Measurements from ENCODE around the gene MED8. TPM values are rescaled to one million over a fixed set of nuclear protein-coding genes. Genes with fewer than 3 reads are reported as not detected.
A peak's percentile ranks its signal among the peaks of the same experiment; 100 is the strongest.

Gene MED8
- total RNA-seq, 1 donor from 2014 or later, result 54.5 TPM

- Mint-ChIP-seq H3K9me3 (ENCODE audit: unreplicated experiment) (no peaks in the 10 kb centered on the region), H3K4me3 (ENCODE audit: unreplicated experiment) (no peak overlapping the region), H3K36me3 (ENCODE audit: low read depth, unreplicated experiment) (peaks cover 10% of the 10 kb centered on the region), H3K4me1 (ENCODE audit: low read depth, unreplicated experiment) (peaks cover 3% of the 10 kb centered on the region), H3K27ac (ENCODE audit: unreplicated experiment) (no peak overlapping the region), H3K27me3 (ENCODE audit: low read depth, unreplicated experiment) (no peaks in the 10 kb centered on the region)
- no peaks in the 10 kb centered on the region for H3K27me3 ChIP-seq (ENCODE audit: insufficient read depth, low read length)
- H3K79me2 ChIP-seq (ENCODE audit: insufficient read depth, low read length), result no peaks in the 10 kb centered on the region
- H3K9me3 ChIP-seq (ENCODE audit: insufficient read depth, low read depth, low read length), result no peaks in the 10 kb centered on the region
- no peak for TF ChIP-seq EZH2 (IDR thresholded peaks at IDR 0.05; ENCODE audit: insufficient read depth, low read length)
- TF ChIP-seq, protein P1, sequence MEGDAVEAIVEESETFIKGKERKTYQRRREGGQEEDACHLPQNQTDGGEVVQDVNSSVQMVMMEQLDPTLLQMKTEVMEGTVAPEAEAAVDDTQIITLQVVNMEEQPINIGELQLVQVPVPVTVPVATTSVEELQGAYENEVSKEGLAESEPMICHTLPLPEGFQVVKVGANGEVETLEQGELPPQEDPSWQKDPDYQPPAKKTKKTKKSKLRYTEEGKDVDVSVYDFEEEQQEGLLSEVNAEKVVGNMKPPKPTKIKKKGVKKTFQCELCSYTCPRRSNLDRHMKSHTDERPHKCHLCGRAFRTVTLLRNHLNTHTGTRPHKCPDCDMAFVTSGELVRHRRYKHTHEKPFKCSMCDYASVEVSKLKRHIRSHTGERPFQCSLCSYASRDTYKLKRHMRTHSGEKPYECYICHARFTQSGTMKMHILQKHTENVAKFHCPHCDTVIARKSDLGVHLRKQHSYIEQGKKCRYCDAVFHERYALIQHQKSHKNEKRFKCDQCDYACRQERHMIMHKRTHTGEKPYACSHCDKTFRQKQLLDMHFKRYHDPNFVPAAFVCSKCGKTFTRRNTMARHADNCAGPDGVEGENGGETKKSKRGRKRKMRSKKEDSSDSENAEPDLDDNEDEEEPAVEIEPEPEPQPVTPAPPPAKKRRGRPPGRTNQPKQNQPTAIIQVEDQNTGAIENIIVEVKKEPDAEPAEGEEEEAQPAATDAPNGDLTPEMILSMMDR (IDR thresholded peaks at IDR 0.05; ENCODE audit: insufficient read depth, low read depth, low read length), result no peak
- no peaks in the 10 kb centered on the region for H4K20me1 ChIP-seq (ENCODE audit: insufficient read depth, low read length)
- no peak overlapping the region for H3K4me3 ChIP-seq (ENCODE audit: insufficient read depth, low read depth, low read length)
- no peak overlapping the region for H3K9ac ChIP-seq (ENCODE audit: low read length)
- peaks cover 7% of the 10 kb centered on the region for H3K36me3 ChIP-seq (ENCODE audit: insufficient read depth, low read length)
- H2AFZ ChIP-seq (ENCODE audit: low read depth, low read length), result no peak overlapping the region
- FAIRE-seq (no peak), DNase-seq (ENCODE audit: low read depth) (no peak)
- H3K27ac ChIP-seq (ENCODE audit: low read depth, low read length), result no peak overlapping the region
- no peak overlapping the region for H3K4me2 ChIP-seq (ENCODE audit: low read length)
- peaks cover 19% of the 10 kb centered on the region for H3K4me1 ChIP-seq (ENCODE audit: insufficient read depth, low read length)
Observed at GRCh38 chr1:43376723-43377235, 12.8 kb downstream of the MED8 start.

- peak; percentile 94 for FAIRE-seq
Observed at GRCh38 chr1:43373066-43373940, 16.3 kb downstream of the MED8 start.

More at GRCh38 chr1:43373066-43373940, 16.3 kb downstream of the MED8 start:
- Histone ChIP-seq H3K27me3 (ENCODE audit: insufficient read depth, low read length) (no peaks in the 10 kb centered on the region), H3K9ac (ENCODE audit: low read length) (peak overlapping the region; percentile 25), H4K20me1 (ENCODE audit: insufficient read depth, low read length) (no peaks in the 10 kb centered on the region), H3K36me3 (ENCODE audit: insufficient read depth, low read length) (no peaks in the 10 kb centered on the region), H3K4me1 (ENCODE audit: insufficient read depth, low read length) (peaks cover 26% of the 10 kb centered on the region), H3K27ac (ENCODE audit: low read depth, low read length) (peak overlapping the region; percentile 78), H3K9me3 (ENCODE audit: insufficient read depth, low read depth, low read length) (no peaks in the 10 kb centered on the region), H3K79me2 (ENCODE audit: insufficient read depth, low read length) (peaks cover 12% of the 10 kb centered on the region), H3K4me2 (ENCODE audit: low read length) (peak overlapping the region; percentile 56), H2AFZ (ENCODE audit: low read depth, low read length) (peak overlapping the region; percentile 0), H3K4me3 (ENCODE audit: insufficient read depth, low read depth, low read length) (peak overlapping the region; percentile 2)
- Mint-ChIP-seq H3K36me3 (ENCODE audit: low read depth, unreplicated experiment) (peaks cover 2% of the 10 kb centered on the region), H3K4me1 (ENCODE audit: low read depth, unreplicated experiment) (peaks cover 4% of the 10 kb centered on the region), H3K4me3 (ENCODE audit: unreplicated experiment) (no peak overlapping the region), H3K9me3 (ENCODE audit: unreplicated experiment) (no peaks in the 10 kb centered on the region), H3K27ac (ENCODE audit: unreplicated experiment) (no peak overlapping the region), H3K27me3 (ENCODE audit: low read depth, unreplicated experiment) (no peaks in the 10 kb centered on the region)
- no peak for TF ChIP-seq EZH2 (IDR thresholded peaks at IDR 0.05; ENCODE audit: insufficient read depth, low read length)
- TF ChIP-seq, protein P1 (IDR thresholded peaks at IDR 0.05; ENCODE audit: insufficient read depth, low read depth, low read length), result no peak
- peak; percentile 81 for DNase-seq (ENCODE audit: low read depth)

Data from astrocyte (in vitro differentiated cells and primary cell).